Measurements from ENCODE around the gene TRIM46. TPM values are rescaled to one million over a fixed set of nuclear protein-coding genes. Genes with fewer than 3 reads are reported as not detected.

The TRIM46 gene
- total and polyA plus RNA-seq, 9 donors: 0.22 to 0.81 (median 0.53) TPM

- peaks cover 28% of the 10 kb centered on the region for H3K36me3 ChIP-seq (ENCODE audit: control insufficient read depth, insufficient read depth, low read length)
- H3K4me1 ChIP-seq (ENCODE audit: control insufficient read depth, insufficient read depth, low read length): peaks cover 34% of the 10 kb centered on the region
- peak; percentile 22 for DNase-seq
- H3K27me3 ChIP-seq (ENCODE audit: control insufficient read depth, insufficient read depth, low read length): peaks cover 19% of the 10 kb centered on the region
- peak overlapping the region; percentile 65 for H3K4me3 ChIP-seq (ENCODE audit: low read length)
- H3K9me3 ChIP-seq (replicated peaks; ENCODE audit: control insufficient read depth, low read depth, low read length): no peaks in the 10 kb centered on the region
- 40% methylated on average over 5 of the region's 8 CpGs for whole genome bisulfite sequencing (ENCODE audit: insufficient coverage)
- peak overlapping the region; percentile 89 for H3K27ac ChIP-seq (ENCODE audit: low read length)
These were observed 1.6 kb upstream of the TRIM46 start for GRCh38 chr1:155171836-155172731.

- DNase-seq: peak; percentile 98
- Histone ChIP-seq H3K4me1 (ENCODE audit: control insufficient read depth, insufficient read depth, low read length) (peaks cover 27% of the 10 kb centered on the region), H3K27me3 (ENCODE audit: control insufficient read depth, insufficient read depth, low read length) (peaks cover 19% of the 10 kb centered on the region), H3K4me3 (ENCODE audit: low read length) (peak within 1 kb of the TSS; percentile 65), H3K36me3 (ENCODE audit: control insufficient read depth, insufficient read depth, low read length) (peaks cover 28% of the 10 kb centered on the region), H3K27ac (ENCODE audit: low read length) (peak within 1 kb of the TSS; percentile 89), H3K9me3 (replicated peaks; ENCODE audit: control insufficient read depth, low read depth, low read length) (no peaks in the 10 kb centered on the region)
- WGBS (ENCODE audit: insufficient coverage): under 1% methylated on average over 56 of the region's 57 CpGs
These were observed 744 bp upstream of the TRIM46 start, which contains the start of gene KRTCAP2 for GRCh38 chr1:155172732-155173477. KRTCAP2 (minus strand) TSS chr1:155173304; CDS start chr1:155173224, 80 bp downstream.

- H3K27ac ChIP-seq (ENCODE audit: low read length): no peak overlapping the region
- H3K36me3 ChIP-seq (ENCODE audit: control insufficient read depth, insufficient read depth, low read length): peaks cover 18% of the 10 kb centered on the region
- peak overlapping the region; percentile 4 for H3K4me3 ChIP-seq (ENCODE audit: low read length)
- peaks cover 25% of the 10 kb centered on the region for H3K4me1 ChIP-seq (ENCODE audit: control insufficient read depth, insufficient read depth, low read length)
- H3K9me3 ChIP-seq (replicated peaks; ENCODE audit: control insufficient read depth, low read depth, low read length): no peaks in the 10 kb centered on the region
- peaks cover 19% of the 10 kb centered on the region for H3K27me3 ChIP-seq (ENCODE audit: control insufficient read depth, insufficient read depth, low read length)
- peak; percentile 31 for DNase-seq
- WGBS (ENCODE audit: insufficient coverage): 3% methylated on average over 23 of the region's 35 CpGs
These were observed 953 bp downstream of the TRIM46 start for GRCh38 chr1:155174324-155175280.

- no peaks in the 10 kb centered on the region for H3K9me3 ChIP-seq (replicated peaks; ENCODE audit: control insufficient read depth, low read depth, low read length)
- peaks cover 25% of the 10 kb centered on the region for H3K4me1 ChIP-seq (ENCODE audit: control insufficient read depth, insufficient read depth, low read length)
- DNase-seq: peak; percentile 18
- WGBS (ENCODE audit: insufficient coverage): 90% methylated on average over 1 of the region's 12 CpGs
- H3K27ac ChIP-seq (ENCODE audit: low read length): no peak overlapping the region
- peaks cover 19% of the 10 kb centered on the region for H3K27me3 ChIP-seq (ENCODE audit: control insufficient read depth, insufficient read depth, low read length)
- H3K4me3 ChIP-seq (ENCODE audit: low read length): no peak overlapping the region
- H3K36me3 ChIP-seq (ENCODE audit: control insufficient read depth, insufficient read depth, low read length): peaks cover 10% of the 10 kb centered on the region
These were observed 1.8 kb downstream of the TRIM46 start for GRCh38 chr1:155175281-155175926.

DNA sequence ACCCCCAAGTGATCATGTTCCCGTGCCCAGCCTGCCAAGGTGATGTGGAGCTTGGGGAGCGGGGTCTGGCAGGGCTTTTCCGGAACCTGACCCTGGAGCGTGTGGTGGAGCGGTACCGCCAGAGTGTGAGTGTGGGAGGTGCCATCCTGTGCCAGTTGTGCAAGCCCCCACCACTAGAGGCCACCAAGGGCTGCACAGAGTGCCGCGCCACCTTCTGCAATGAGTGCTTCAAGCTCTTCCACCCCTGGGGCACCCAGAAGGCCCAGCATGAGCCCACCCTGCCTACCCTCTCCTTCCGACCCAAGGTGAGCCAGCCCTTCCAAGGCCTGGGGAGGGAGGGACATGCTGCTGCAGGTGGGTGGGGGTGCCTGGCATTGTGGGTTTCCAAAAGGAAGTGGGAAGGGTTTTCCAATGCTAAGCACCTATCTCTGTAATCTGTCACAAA lies 2.3 kb downstream of the TRIM46 start:
- DNase-seq: peak; percentile 18
- H3K36me3 ChIP-seq (ENCODE audit: control insufficient read depth, insufficient read depth, low read length): peaks cover 5% of the 10 kb centered on the region
- WGBS (ENCODE audit: insufficient coverage): 100% methylated on average over 4 of the region's 9 CpGs

DNA sequence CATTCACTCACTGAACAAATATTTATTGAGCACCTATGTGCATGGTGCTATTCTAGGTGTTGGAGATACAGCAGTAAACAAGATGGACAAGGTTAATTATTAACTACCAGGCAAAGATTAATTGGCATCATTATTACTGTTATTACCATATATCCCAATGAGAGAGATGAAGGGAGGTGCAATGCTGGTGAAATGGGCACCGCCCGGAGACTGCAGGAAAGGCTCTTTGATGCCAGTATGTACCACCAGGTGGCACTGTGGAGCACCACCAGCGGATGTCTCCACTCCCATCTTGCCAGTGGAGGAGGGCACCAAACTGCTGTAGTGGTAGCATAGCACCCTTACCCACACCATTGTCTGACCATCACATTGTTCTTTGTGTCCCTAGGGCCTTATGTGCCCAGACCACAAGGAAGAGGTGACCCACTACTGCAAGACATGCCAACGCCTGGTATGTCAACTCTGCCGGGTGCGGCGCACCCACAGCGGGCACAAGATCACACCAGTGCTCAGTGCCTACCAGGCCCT lies 3.0 kb downstream of the TRIM46 start:
- peaks cover 19% of the 10 kb centered on the region for H3K27me3 ChIP-seq (ENCODE audit: control insufficient read depth, insufficient read depth, low read length)
- H3K9me3 ChIP-seq (replicated peaks; ENCODE audit: control insufficient read depth, low read depth, low read length): no peaks in the 10 kb centered on the region
- DNase-seq: peak; percentile 80
- H3K4me1 ChIP-seq (ENCODE audit: control insufficient read depth, insufficient read depth, low read length): peaks cover 25% of the 10 kb centered on the region
- H3K4me3 ChIP-seq (ENCODE audit: low read length): no peak overlapping the region
- 97% methylated on average over 5 of the region's 8 CpGs for WGBS (ENCODE audit: insufficient coverage)
- peaks cover under 1% of the 10 kb centered on the region for H3K36me3 ChIP-seq (ENCODE audit: control insufficient read depth, insufficient read depth, low read length)
- no peak overlapping the region for H3K27ac ChIP-seq (ENCODE audit: low read length)

More for the DNA sequence above, 2.3 kb downstream of the TRIM46 start:
- Histone ChIP-seq H3K9me3 (replicated peaks; ENCODE audit: control insufficient read depth, low read depth, low read length) (no peaks in the 10 kb centered on the region), H3K4me1 (ENCODE audit: control insufficient read depth, insufficient read depth, low read length) (peaks cover 25% of the 10 kb centered on the region), H3K27me3 (ENCODE audit: control insufficient read depth, insufficient read depth, low read length) (peaks cover 19% of the 10 kb centered on the region), H3K27ac (ENCODE audit: low read length) (no peak overlapping the region), H3K4me3 (ENCODE audit: low read length) (no peak overlapping the region)

DNA sequence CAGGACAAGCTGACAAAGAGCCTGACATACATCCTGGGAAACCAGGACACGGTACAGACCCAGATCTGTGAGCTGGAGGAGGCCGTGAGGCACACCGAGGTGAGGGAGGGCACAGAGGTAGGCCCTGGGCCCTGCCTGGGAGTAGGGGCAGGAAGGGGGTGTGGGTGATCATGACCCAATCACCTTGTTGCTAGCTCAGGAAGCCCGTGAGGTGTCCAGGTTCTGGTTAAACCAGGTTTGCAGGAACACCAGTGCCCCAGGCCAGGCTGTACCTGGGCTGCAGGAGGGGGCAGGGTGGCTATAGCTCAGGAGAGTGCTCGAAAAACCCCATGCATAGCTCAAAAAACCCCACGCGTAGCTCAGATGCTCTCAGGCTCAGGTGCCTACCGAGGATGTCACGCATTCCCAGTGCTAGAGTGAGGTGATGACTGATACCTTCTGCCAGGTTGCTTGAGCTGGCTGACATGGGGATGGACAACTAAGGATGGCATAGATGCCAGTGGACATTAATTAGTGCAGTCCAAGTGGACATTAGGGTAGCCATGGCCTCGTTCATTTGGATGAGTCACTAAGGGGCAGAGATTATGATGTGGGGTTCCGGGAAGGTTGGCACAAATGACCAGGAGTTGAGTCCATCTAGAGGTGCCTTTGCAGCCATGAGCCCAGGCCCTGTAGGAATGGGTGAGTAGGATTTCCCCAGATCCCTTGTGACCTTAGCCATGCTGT lies 3.7 kb downstream of the TRIM46 start:
- H3K27ac ChIP-seq (ENCODE audit: low read length): no peak overlapping the region

DNA sequence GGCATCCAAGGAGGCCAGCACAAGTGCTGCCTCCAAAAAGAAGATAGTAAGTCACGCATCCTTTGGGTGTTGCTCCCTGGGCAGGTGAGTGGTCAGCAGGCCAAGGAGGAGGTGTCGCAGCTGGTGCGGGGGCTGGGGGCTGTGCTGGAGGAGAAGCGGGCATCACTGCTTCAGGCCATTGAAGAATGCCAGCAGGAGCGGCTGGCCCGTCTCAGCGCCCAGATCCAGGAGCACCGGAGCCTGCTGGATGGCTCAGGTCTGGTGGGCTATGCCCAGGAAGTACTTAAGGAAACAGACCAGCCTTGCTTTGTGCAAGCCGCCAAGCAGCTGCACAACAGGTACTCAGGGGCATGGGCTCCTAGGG lies 4.3 kb downstream of the TRIM46 start:
- WGBS (ENCODE audit: insufficient coverage): 93% methylated on average over 9 of the region's 9 CpGs
- Histone ChIP-seq H3K27me3 (ENCODE audit: control insufficient read depth, insufficient read depth, low read length) (peaks cover 19% of the 10 kb centered on the region), H3K4me1 (ENCODE audit: control insufficient read depth, insufficient read depth, low read length) (peaks cover 18% of the 10 kb centered on the region), H3K9me3 (replicated peaks; ENCODE audit: control insufficient read depth, low read depth, low read length) (no peaks in the 10 kb centered on the region), H3K27ac (ENCODE audit: low read length) (no peak overlapping the region), H3K36me3 (ENCODE audit: control insufficient read depth, insufficient read depth, low read length) (no peaks in the 10 kb centered on the region), H3K4me3 (ENCODE audit: low read length) (no peak overlapping the region)
- peak; percentile 9 for DNase-seq

More for the DNA sequence above, 3.7 kb downstream of the TRIM46 start:
- H3K4me3 ChIP-seq (ENCODE audit: low read length): no peak overlapping the region
- peaks cover 21% of the 10 kb centered on the region for H3K4me1 ChIP-seq (ENCODE audit: control insufficient read depth, insufficient read depth, low read length)
- H3K27me3 ChIP-seq (ENCODE audit: control insufficient read depth, insufficient read depth, low read length): peaks cover 19% of the 10 kb centered on the region
- 82% methylated on average over 10 of the region's 11 CpGs for WGBS (ENCODE audit: insufficient coverage)
- no peaks in the 10 kb centered on the region for H3K9me3 ChIP-seq (replicated peaks; ENCODE audit: control insufficient read depth, low read depth, low read length)
- peak; percentile 13 for DNase-seq
- H3K36me3 ChIP-seq (ENCODE audit: control insufficient read depth, insufficient read depth, low read length): no peaks in the 10 kb centered on the region

Data from muscle of leg (tissue), 11 donors.